GM23248 (cell line): ENCODE data around the gene SETX.

Source experiments
- EZH2 ChIP-seq: fragments of 200-600 bp; sonication (generic); IDR thresholded peaks from 2 replicates; pipeline ENCODE4 v1.6.1; 2018; ENCODE audit warnings: antibody characterized with exemption, mild to moderate bottlenecking; ENCODE audit not compliant: insufficient read depth, poor library complexity, severe bottlenecking
- EZH2phosphoT487 ChIP-seq: fragments of 200-600 bp; sonication (generic); IDR thresholded peaks from 2 replicates; pipeline ENCODE4 v1.6.1; 2018; ENCODE audit warnings: antibody characterized with exemption, moderate library complexity, mild to moderate bottlenecking, low read depth; ENCODE audit not compliant: insufficient read depth

DNA sequence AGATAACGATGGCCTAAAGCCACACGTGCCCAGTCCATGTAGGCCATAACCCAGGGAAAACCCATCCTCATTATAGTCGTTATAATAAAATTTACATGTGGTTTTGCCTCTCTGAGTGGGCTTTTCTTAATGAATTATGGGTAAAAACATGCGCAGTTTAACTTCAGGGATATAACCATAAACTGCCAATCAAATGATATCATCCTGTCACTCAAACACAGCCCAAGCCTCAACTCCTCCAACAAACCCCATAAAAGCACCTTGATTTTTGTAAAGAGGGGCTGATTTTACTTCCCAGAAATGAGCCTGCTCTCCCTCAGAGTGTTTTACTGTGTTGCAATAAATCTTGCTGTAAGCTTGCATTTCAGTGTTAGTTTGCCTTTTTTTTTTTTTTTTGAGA is 15.8 kb upstream of the SETX start:
- TF ChIP-seq EZH2, result no peak
- no peak for TF ChIP-seq EZH2phosphoT487
